B cell (primary cell): ENCODE data around the gene SLC35F3. TPM values are rescaled to one million over a fixed set of nuclear protein-coding genes. Genes with fewer than 3 reads are reported as not detected.

Source experiments
- ATAC-seq: fragments of 200-7000 bp; cut with Tn5 transposase; one replicate; pipeline ENCODE4 v1.10.0; 2021; ENCODE audit warnings: low read depth, mild to moderate bottlenecking, moderate number of reproducible peaks, moderate library complexity
- CTCF ChIA-PET: fragments of 350-600 bp; sonication (Branson Sonifier 250); formaldehyde crosslinking; loops from one replicate; lab custom pipeline; 2021; ENCODE audit warnings: antibody characterized with exemption, inconsistent platforms; lab: Charles Lee
- POLR2A ChIA-PET: fragments of 350-600 bp; sonication (Branson Sonifier 250); formaldehyde crosslinking; loops from one replicate; lab custom pipeline; 2021; ENCODE audit warnings: antibody characterized with exemption; lab: Charles Lee
- DNase-seq: peaks from one replicate; pipeline ENCODE4 v3.0.0; 2013
- H2AFZ ChIP-seq: 2 replicates; pipeline ENCODE4 v1.6.1; 2012; ENCODE audit warnings: mild to moderate bottlenecking, low read depth, low read length; ENCODE audit not compliant: insufficient read depth, poor library complexity, severe bottlenecking
- H3K27ac ChIP-seq, 2 donors: 1 replicate in 1 of 2; 2 replicates in 1 of 2; pipeline ENCODE4 v1.5.1; 2012 to 2013; ENCODE audit warnings: low read length in 2 of 2, mild to moderate bottlenecking in 2 of 2, moderate library complexity in 1 of 2
- H3K27me3 ChIP-seq, 4 experiments: fragments of 200-600 bp in 1 of 4; sonication (generic) in 1 of 4; replicated peaks in 1 of 4; 1 replicate in 2 of 4; 2 replicates in 2 of 4; pipeline versions ENCODE4 v1.6.1 to v1.7.0; 2013 to 2016; ENCODE audit warnings: low read length in 3 of 4, mild to moderate bottlenecking in 2 of 4, mixed read lengths in 1 of 4, moderate library complexity in 1 of 4; ENCODE audit not compliant: insufficient read depth in 4 of 4, control insufficient read depth in 3 of 4; ENCODE audit errors: control extremely low read depth in 1 of 4
- H3K36me3 ChIP-seq, 2 experiments: replicated peaks in 1 of 2; 1 replicate in 1 of 2; 2 replicates in 1 of 2; pipeline versions ENCODE4 v1.6.1 to v1.7.1; 2013; ENCODE audit warnings: low read length in 1 of 2; ENCODE audit not compliant: insufficient read depth in 2 of 2, control insufficient read depth in 1 of 2; ENCODE audit errors: control extremely low read depth in 1 of 2, extremely low read depth in 1 of 2
- H3K4me1 ChIP-seq, 2 donors: fragments of 200-600 bp in 1 of 2; sonication (generic) in 1 of 2; 1 replicate in 1 of 2; 2 replicates in 1 of 2; pipeline versions ENCODE4 v1.5.1 to v1.6.1; 2013 to 2017; ENCODE audit warnings: low read length in 2 of 2; ENCODE audit not compliant: control insufficient read depth in 2 of 2, insufficient read depth in 2 of 2
- H3K4me2 ChIP-seq: replicated peaks from 2 replicates; pipeline ENCODE3; 2012; ENCODE audit warnings: mild to moderate bottlenecking, low read depth, low read length; ENCODE audit not compliant: poor library complexity, severe bottlenecking
- H3K4me3 ChIP-seq, 5 experiments: fragments of 200-600 bp in 1 of 5; sonication (generic) in 1 of 5; 1 replicate in 3 of 5; 2 replicates in 2 of 5; pipeline versions ENCODE4 v1.5.1 to v1.7.0; 2011 to 2016; ENCODE audit warnings: low read length in 4 of 5, mild to moderate bottlenecking in 4 of 5, low read depth in 2 of 5, control low read depth in 1 of 5, moderate library complexity in 1 of 5; ENCODE audit not compliant: insufficient read depth in 1 of 5; ENCODE audit errors: control extremely low read depth in 1 of 5, extremely low read depth in 1 of 5
- H3K79me2 ChIP-seq: fragments of 200-600 bp; sonication (generic); one replicate; pipeline ENCODE4 v1.6.0; 2016; ENCODE audit warnings: low read length; ENCODE audit not compliant: control insufficient read depth, insufficient read depth
- H3K9ac ChIP-seq: fragments of 200-600 bp; sonication (generic); 2 replicates; pipeline ENCODE4 v1.6.1; 2017; ENCODE audit warnings: mild to moderate bottlenecking, low read length, moderate library complexity
- H3K9me3 ChIP-seq, 3 donors: one replicate each; pipeline versions ENCODE4 v1.6.1 to v1.7.1; 2013; ENCODE audit warnings: low read length in 2 of 3; ENCODE audit not compliant: control insufficient read depth in 2 of 3, insufficient read depth in 1 of 3; ENCODE audit errors: control extremely low read depth in 1 of 3
- H4K20me1 ChIP-seq: 2 replicates; pipeline ENCODE4 v1.6.0; 2012; ENCODE audit warnings: mild to moderate bottlenecking, low read length; ENCODE audit not compliant: insufficient read depth, control insufficient read depth, poor library complexity, severe bottlenecking
- H3K27ac Mint-ChIP-seq: one replicate; pipeline ENCODE4 v1.8.0; 2021; ENCODE audit warnings: mixed read lengths
- H3K27me3 Mint-ChIP-seq: one replicate; pipeline ENCODE4 v1.8.0; 2021; ENCODE audit warnings: mixed read lengths
- H3K4me1 Mint-ChIP-seq: one replicate; pipeline ENCODE4 v1.8.0; 2021; ENCODE audit warnings: mixed read lengths
- H3K4me3 Mint-ChIP-seq: one replicate; pipeline ENCODE4 v1.8.0; 2021; ENCODE audit warnings: mixed read lengths
- H3K9me3 Mint-ChIP-seq: one replicate; pipeline ENCODE4 v1.8.0; 2022; ENCODE audit warnings: mixed read lengths; ENCODE audit not compliant: insufficient read depth
- CTCF ChIP-seq: fragments of 200-600 bp; IDR thresholded peaks from one replicate; pipeline ENCODE4 v1.8.0; 2022; ENCODE audit warnings: antibody characterized with exemption, mild to moderate bottlenecking
- EZH2 ChIP-seq: IDR thresholded peaks from 2 replicates; pipeline ENCODE4 v1.6.1; 2012; ENCODE audit warnings: borderline replicate concordance, low read depth, mild to moderate bottlenecking, moderate library complexity, low read length; ENCODE audit not compliant: insufficient read depth, poor library complexity, severe bottlenecking
- WGBS: methylation state at CpG from one replicate; pipeline ENCODE4 v1.1.5; 2013; ENCODE audit warnings: missing lambda C conversion rate; ENCODE audit not compliant: insufficient coverage; 5-methylcytosine and 5-hydroxymethylcytosine counted together
- intact Hi-C: fragments of 100-400 bp; cut with micrococcal nuclease; formaldehyde crosslinking; loops from one replicate; pipeline ENCODE4 v1.10.0; 2022
- polyA plus RNA-seq: library from polyadenylated mRNA; depleted of rRNA; stranded (reverse); fragments of >200 nt; gene quantifications from 2 replicates; pipeline ENCODE4 v1.2.3, GENCODE V29; 2012
- total RNA-seq, 2 donors: library from RNA; stranded (reverse); fragments of 120-200 nt in 1 of 2; gene quantifications; 1 replicate in 1 of 2; 2 replicates in 1 of 2; pipeline versions ENCODE4 v1.2.3 to v1.2.4, GENCODE V29; 2013 to 2022

Gene SLC35F3
- total and polyA plus RNA-seq, 2 donors (not counting 1 experiment from before 2014, with no cell fraction given) = not detected

GRCh38 chr1:234234199-234234598 lies 329.7 kb downstream of the SLC35F3 start:
- Histone ChIP-seq H3K4me3 (no peak overlapping the region), H3K79me2 (no peaks in the 10 kb centered on the region), H3K27ac (no peak overlapping the region), H3K36me3 (no peaks in the 10 kb centered on the region), H3K4me1 (peaks cover 0 to 4% of the 10 kb centered on the region in 2 donors), H3K9me3 (peaks cover 0 to 8% (median 0%) of the 10 kb centered on the region in 3 donors), H3K9ac (no peak overlapping the region), H4K20me1 (no peaks in the 10 kb centered on the region), H2AFZ (no peak overlapping the region), H3K4me2 (no peak overlapping the region), H3K27me3 (peaks cover 0 to 5% (median 2%) of the 10 kb centered on the region in 4 experiments)
- Mint-ChIP-seq H3K4me1 (no peaks in the 10 kb centered on the region), H3K27me3 (peaks cover 46% of the 10 kb centered on the region), H3K9me3 (no peaks in the 10 kb centered on the region), H3K27ac (no peak overlapping the region), H3K4me3 (no peak overlapping the region)
- TF ChIP-seq EZH2 = no peak
- no peak for TF ChIP-seq CTCF
- CTCF ChIA-PET = interaction anchor here (1.3 kb wide), 1 partner anchor 13 kb away, joined by 3 read pairs; no protein-coding TSS in a partner anchor
- intact Hi-C loops = no loop called here
- DNase-seq (no peak), ATAC-seq (no peak)
- POLR2A ChIA-PET = no interaction called here
- WGBS = 83% methylated on average over 5 of the region's 6 CpGs

- ChIA-PET POLR2A (no interaction called here), CTCF (no interaction called here)
- no peaks in the 10 kb centered on the region for H3K9me3 Mint-ChIP-seq
- no peaks in the 10 kb centered on the region for H3K79me2 ChIP-seq
- H3K27ac Mint-ChIP-seq = no peak overlapping the region
- ATAC-seq (no peak), DNase-seq (no peak)
- no peak overlapping the region for H2AFZ ChIP-seq
- 87% methylated on average over 4 of the region's 4 CpGs for WGBS
- H3K27me3 ChIP-seq = peaks cover 0 to 3% (median 0%) of the 10 kb centered on the region in 4 experiments
- H3K27me3 Mint-ChIP-seq = peaks cover 44% of the 10 kb centered on the region
- H3K9me3 ChIP-seq = peaks cover 0 to 8% (median 0%) of the 10 kb centered on the region in 3 donors
- no peak overlapping the region for H3K4me3 ChIP-seq
- peaks cover 0 to 3% of the 10 kb centered on the region in 2 donors for H3K4me1 ChIP-seq
- H3K4me1 Mint-ChIP-seq = no peaks in the 10 kb centered on the region
- H4K20me1 ChIP-seq = no peaks in the 10 kb centered on the region
- no peak overlapping the region for H3K9ac ChIP-seq
- H3K4me2 ChIP-seq = no peak overlapping the region
- H3K4me3 Mint-ChIP-seq = no peak overlapping the region
- intact Hi-C loops = no loop called here
- no peaks in the 10 kb centered on the region for H3K36me3 ChIP-seq
- H3K27ac ChIP-seq = no peak overlapping the region
- TF ChIP-seq EZH2 = no peak
- TF ChIP-seq CTCF = no peak
Observed at GRCh38 chr1:234235434-234235881, 331.0 kb downstream of the SLC35F3 start.
